Panc1 (cell line): ENCODE results near the gene AQP7. TPM values are rescaled to one million over a fixed set of nuclear protein-coding genes. Genes with fewer than 3 reads are reported as not detected.
A peak's percentile ranks its signal among the peaks of the same experiment; 100 is the strongest.

Source experiments
- ATAC-seq: fragments of 200-7000 bp; cut with Tn5 transposase; 2 replicates; pipeline ENCODE4 v1.9.1; 2020; ENCODE audit warnings: mild to moderate bottlenecking, moderate library complexity
- BruUV-seq: library from RNA; stranded (reverse); fragments of 400-500 nt; replicated peaks from 2 replicates; lab custom pipeline; 2021; lab: Mats Ljungman, UMichigan
- CTCF ChIA-PET: fragments of 300-600 bp; sonication (Branson Sonifier 250); formaldehyde crosslinking; loops from one replicate; lab custom pipeline; 2022; ENCODE audit warnings: antibody characterized with exemption; lab: Charles Lee
- POLR2A ChIA-PET: fragments of 300-600 bp; sonication (Branson Sonifier 250); formaldehyde crosslinking; loops from one replicate; lab custom pipeline; 2022; ENCODE audit warnings: antibody characterized with exemption; lab: Charles Lee
- DNase-seq: peaks from one replicate; pipeline ENCODE4 v3.0.0-alpha.2; 2010; ENCODE audit warnings: low read depth, low spot score
- H3K27ac ChIP-seq: 2 replicates; pipeline ENCODE4 v1.5.1; 2011; ENCODE audit warnings: mild to moderate bottlenecking, low read length, inconsistent platforms
- H3K27me3 ChIP-seq: fragments of 200-500 bp; sonication (Bioruptor generic); 2 replicates; pipeline ENCODE4 v1.6.0; 2014; ENCODE audit warnings: low read length, inconsistent platforms; ENCODE audit not compliant: control insufficient read depth, insufficient read depth
- H3K36me3 ChIP-seq: fragments of 200-500 bp; sonication (Bioruptor generic); 2 replicates; pipeline ENCODE4 v1.5.1; 2014; ENCODE audit warnings: inconsistent platforms, mild to moderate bottlenecking, low read length, moderate library complexity; ENCODE audit not compliant: control insufficient read depth, insufficient read depth
- H3K4me1 ChIP-seq: 2 replicates; pipeline ENCODE4 v1.5.1; 2011; ENCODE audit warnings: inconsistent platforms, mild to moderate bottlenecking, low read length, moderate library complexity; ENCODE audit not compliant: control insufficient read depth, insufficient read depth
- H3K4me3 ChIP-seq, 2 experiments: 2 replicates each; pipeline ENCODE4 v1.5.1; 2011 to 2012; ENCODE audit warnings: low read depth in 2 of 2, low read length in 2 of 2, mild to moderate bottlenecking in 2 of 2, inconsistent platforms in 1 of 2, moderate library complexity in 1 of 2
- H3K9me3 ChIP-seq: fragments of 200-500 bp; sonication (Bioruptor generic); 2 replicates; pipeline ENCODE4 v1.5.1; 2014; ENCODE audit warnings: low read depth, mild to moderate bottlenecking, inconsistent platforms, low read length, moderate library complexity; ENCODE audit not compliant: control insufficient read depth, insufficient read depth
- CTCF ChIP-seq: fragments of 450-650 bp; IDR thresholded peaks from 2 replicates; pipeline ENCODE4 v1.5.1; 2017; ENCODE audit warnings: mild to moderate bottlenecking
- POLR2AphosphoS5 ChIP-seq: IDR thresholded peaks from 2 replicates; pipeline ENCODE4 v1.6.1; 2012; ENCODE audit warnings: mild to moderate bottlenecking, low read depth, low read length, moderate library complexity
- REST ChIP-seq, 2 experiments: IDR thresholded peaks; 2 replicates each; pipeline ENCODE4 v1.6.1; 2011 to 2012; ENCODE audit warnings: low read depth in 2 of 2, control low read depth in 1 of 2, low read length in 1 of 2, mild to moderate bottlenecking in 1 of 2, moderate library complexity in 1 of 2; ENCODE audit not compliant: insufficient read depth in 1 of 2
- SIN3A ChIP-seq: IDR thresholded peaks from 2 replicates; pipeline ENCODE4 v1.6.1; 2012; ENCODE audit warnings: low read depth, mild to moderate bottlenecking, low read length, moderate library complexity, borderline replicate concordance; ENCODE audit not compliant: insufficient read depth
- TCF7L2 ChIP-seq: IDR thresholded peaks from 2 replicates; pipeline ENCODE4 v1.6.1; 2011; ENCODE audit warnings: mild to moderate bottlenecking, low read depth, low read length, inconsistent platforms
- in situ Hi-C: cut with HindIII; loops from 2 replicates; pipeline ENCODE4 v1.10.0; 2016; ENCODE audit warnings: low sequenced_read_pairs, low pct_unique_long_range_greater_than_20kb
- intact Hi-C: fragments of 100-400 bp; cut with micrococcal nuclease; formaldehyde crosslinking; loops from one replicate; pipeline ENCODE4 v1.10.0; 2022; ENCODE audit not compliant: unreplicated experiment
- total RNA-seq: library from RNA; stranded (reverse); gene quantifications from one replicate; pipeline ENCODE4 v1.2.1, GENCODE V29; 2021; ENCODE audit not compliant: unreplicated experiment

AQP7 gene
- total RNA-seq, 1 experiment from 2014 or later: 0.26 TPM

GRCh38 chr9:33414889-33415500, 12.6 kb upstream of the AQP7 start:
- ChIA-PET CTCF (interaction anchor here (0.8 to 2.5 kb wide), 6 partner anchors 12 to 52 kb away, joined by 3 to 11 read pairs (median 4); partner anchors contain the start of gene AQP7), POLR2A (no interaction called here)
- Histone ChIP-seq H3K36me3 (no peaks in the 10 kb centered on the region), H3K27ac (peak overlapping the region; percentile 44), H3K4me3 (no peak overlapping the region), H3K4me1 (peaks cover 27% of the 10 kb centered on the region), H3K27me3 (no peaks in the 10 kb centered on the region), H3K9me3 (no peaks in the 10 kb centered on the region)
- TF ChIP-seq SIN3A (no peak), REST (IDR thresholded peaks at IDR 0.05; ENCODE audit: insufficient read depth in 1 of 2, low read depth in 2 of 2, low read length in 1 of 2) (no peak), POLR2AphosphoS5 (no peak), TCF7L2 (no peak), CTCF (no peak)
- intact Hi-C loops (no loop called here), in situ Hi-C loops (no loop called here)
- no TSS peak for BruUV-seq
- DNase-seq (no peak), ATAC-seq (peak; percentile 18; the same call in 1 of the 2 replicates)

- H3K27ac ChIP-seq: peak overlapping the region; percentile 48
- ChIA-PET CTCF (interaction anchor here (2.5 kb wide), 1 partner anchor 11 kb away, joined by 11 read pairs; the partner anchor contains the start of gene AQP7), POLR2A (no interaction called here)
- H3K4me3 ChIP-seq: no peak overlapping the region
- intact Hi-C loops: no loop called here
- H3K27me3 ChIP-seq: no peaks in the 10 kb centered on the region
- no peak for DNase-seq
- TF ChIP-seq TCF7L2 (no peak), POLR2AphosphoS5 (no peak), CTCF (no peak), REST (IDR thresholded peaks at IDR 0.05; ENCODE audit: insufficient read depth in 1 of 2, low read depth in 2 of 2, low read length in 1 of 2) (no peak)
- BruUV-seq: no TSS peak
- peaks cover 27% of the 10 kb centered on the region for H3K4me1 ChIP-seq
- ATAC-seq: no peak
- no peaks in the 10 kb centered on the region for H3K36me3 ChIP-seq
- no peaks in the 10 kb centered on the region for H3K9me3 ChIP-seq
- in situ Hi-C loops: no loop called here
Measured at GRCh38 chr9:33414268-33414667, 11.9 kb upstream of the AQP7 start.
